Peyer's patch (tissue), 4 donors: ENCODE data around the gene MB21D2.

Experiments
- POLR2A ChIP-seq, 2 donors: fragments of 450-650 bp; IDR thresholded peaks; one replicate each; pipeline ENCODE4 v1.5.1; 2017; ENCODE audit warnings: antibody characterized with exemption in 2 of 2, mild to moderate bottlenecking in 2 of 2, moderate library complexity in 2 of 2
- TF ChIP-seq, protein P1 (sequence below), 6 experiments: fragments of 450-650 bp in 4 of 6; fragments of 200-600 bp in 2 of 6; sonication (generic) in 1 of 6; IDR thresholded peaks; one replicate each; pipeline ENCODE4 v1.5.1; 2017 to 2019; ENCODE audit warnings: antibody characterized with exemption in 6 of 6, mild to moderate bottlenecking in 3 of 6, moderate library complexity in 1 of 6

DNA sequence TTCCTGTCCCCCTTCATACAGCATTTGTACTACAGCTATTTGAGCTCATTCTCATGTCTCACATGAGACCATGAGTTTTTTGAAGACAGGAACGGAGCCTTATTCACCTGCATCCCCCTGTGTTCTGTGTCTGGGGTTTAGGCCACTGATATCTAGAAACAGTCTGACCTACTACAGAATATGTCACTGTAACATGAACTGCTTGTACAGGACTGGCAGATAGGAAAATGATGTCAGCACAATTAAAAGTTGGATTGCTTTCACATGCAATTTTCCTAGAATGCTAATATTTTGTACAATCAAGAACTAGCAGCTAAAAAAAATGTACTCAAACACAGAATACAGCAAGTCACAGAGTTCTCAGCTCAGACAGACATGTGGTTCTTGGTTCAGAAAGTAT, 99.5 kb downstream of the MB21D2 start:
- TF ChIP-seq, protein P1, sequence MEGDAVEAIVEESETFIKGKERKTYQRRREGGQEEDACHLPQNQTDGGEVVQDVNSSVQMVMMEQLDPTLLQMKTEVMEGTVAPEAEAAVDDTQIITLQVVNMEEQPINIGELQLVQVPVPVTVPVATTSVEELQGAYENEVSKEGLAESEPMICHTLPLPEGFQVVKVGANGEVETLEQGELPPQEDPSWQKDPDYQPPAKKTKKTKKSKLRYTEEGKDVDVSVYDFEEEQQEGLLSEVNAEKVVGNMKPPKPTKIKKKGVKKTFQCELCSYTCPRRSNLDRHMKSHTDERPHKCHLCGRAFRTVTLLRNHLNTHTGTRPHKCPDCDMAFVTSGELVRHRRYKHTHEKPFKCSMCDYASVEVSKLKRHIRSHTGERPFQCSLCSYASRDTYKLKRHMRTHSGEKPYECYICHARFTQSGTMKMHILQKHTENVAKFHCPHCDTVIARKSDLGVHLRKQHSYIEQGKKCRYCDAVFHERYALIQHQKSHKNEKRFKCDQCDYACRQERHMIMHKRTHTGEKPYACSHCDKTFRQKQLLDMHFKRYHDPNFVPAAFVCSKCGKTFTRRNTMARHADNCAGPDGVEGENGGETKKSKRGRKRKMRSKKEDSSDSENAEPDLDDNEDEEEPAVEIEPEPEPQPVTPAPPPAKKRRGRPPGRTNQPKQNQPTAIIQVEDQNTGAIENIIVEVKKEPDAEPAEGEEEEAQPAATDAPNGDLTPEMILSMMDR (IDR thresholded peaks at IDR 0.05), result no peak
- TF ChIP-seq POLR2A (IDR thresholded peaks at IDR 0.05), result no peak
